Activated CD4-positive, alpha-beta T cell treated with anti-CD3 and anti-CD28 coated beads, Interleukin-2, Interleukin-4, amounts not matched to agents 100 ng/mL and 50 ng/mL, durations not matched to agents 16 hours and 8 hours (primary cell): Measurements from ENCODE around the gene SRP9.
"Not testable (repeated sequence)": the region's sequence is repeated elsewhere in the genome, so short reads cannot be mapped to it uniquely, and the experiment has no call there.

ENCODE experiments used
- DNase-seq: peaks from one replicate; pipeline ENCODE4 v3.0.0-alpha.2; 2020; ENCODE audit warnings: low spot score

Gene SRP9

DNA sequence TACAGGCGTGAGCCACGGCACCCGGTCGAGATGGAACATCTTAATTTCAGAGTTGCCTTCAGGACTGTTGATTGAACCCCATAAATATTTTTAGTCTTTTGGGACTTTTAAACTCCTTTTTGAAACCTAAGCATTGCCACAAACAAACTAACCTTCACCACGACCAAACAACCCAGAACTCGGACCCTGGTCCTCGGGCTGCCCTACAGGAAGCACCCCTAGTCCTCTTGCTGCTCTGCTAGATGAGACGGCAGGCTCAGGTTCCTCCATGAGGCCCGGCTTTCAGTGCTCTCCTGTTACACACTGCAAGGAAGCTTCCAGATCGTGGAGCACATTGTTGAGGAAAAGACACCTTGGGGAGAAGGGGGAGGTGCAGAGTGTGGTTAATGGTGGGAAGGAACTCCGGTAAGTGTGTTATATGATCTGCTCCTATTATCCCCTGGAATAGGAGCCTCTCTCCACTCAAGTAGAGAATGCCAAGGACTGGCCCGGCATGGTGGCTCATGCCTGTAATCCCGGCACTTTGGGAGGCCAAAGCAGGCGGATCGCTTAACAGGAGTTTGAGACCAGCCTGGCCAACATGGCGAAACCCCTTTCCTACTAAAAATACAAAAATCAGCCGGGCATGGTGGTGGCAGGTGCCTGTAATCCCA, 38.0 kb downstream of the SRP9 start:
- no peak for DNase-seq

DNA sequence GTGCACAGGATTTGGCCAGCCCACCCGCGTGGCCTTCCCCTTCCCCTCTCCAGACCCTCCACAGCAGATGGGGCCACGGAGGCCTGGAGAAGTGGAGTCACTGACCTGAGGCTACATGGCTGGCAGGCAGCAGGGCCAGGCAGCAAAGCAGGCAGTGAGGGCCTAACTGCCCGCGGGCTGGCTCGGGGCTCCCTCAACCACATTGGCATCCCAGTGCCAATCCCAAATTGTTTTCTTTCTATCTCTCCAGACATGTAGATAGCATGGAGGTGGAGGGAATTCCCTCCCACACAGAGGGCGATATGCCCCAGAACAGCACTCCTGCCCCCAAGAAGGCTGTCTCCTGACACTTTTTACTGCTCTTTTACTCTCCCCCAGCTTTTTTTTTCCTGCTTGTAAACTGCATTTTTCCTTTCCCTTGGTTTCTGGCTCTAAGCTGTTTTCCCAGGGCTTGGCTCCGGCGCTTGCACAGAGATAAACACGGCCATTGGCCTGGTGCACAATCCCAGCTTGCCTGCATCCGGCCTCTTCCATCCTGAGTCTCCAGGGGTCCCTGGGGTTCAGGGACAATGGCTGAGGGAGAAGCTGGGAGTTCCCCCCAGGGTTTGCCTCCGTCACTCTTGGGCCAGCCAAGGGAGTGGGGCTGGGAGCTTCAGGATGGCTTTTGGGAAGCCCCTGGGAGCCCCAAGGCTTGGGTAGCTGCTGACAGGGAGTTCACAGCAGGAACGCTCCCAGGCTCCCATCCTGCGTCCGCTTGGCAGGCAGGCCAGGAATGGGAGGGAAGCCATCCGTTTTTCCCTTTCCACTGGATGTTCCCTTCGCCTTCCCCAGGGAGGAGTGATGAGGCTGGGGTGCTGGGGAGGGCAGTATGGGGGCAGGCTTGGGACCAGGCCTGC, 39.3 kb downstream of the SRP9 start:
- no peak for DNase-seq

- DNase-seq = peak; percentile 15
These were observed 40.0 kb downstream of the SRP9 start for GRCh38 chr1:225817611-225818061.

DNA sequence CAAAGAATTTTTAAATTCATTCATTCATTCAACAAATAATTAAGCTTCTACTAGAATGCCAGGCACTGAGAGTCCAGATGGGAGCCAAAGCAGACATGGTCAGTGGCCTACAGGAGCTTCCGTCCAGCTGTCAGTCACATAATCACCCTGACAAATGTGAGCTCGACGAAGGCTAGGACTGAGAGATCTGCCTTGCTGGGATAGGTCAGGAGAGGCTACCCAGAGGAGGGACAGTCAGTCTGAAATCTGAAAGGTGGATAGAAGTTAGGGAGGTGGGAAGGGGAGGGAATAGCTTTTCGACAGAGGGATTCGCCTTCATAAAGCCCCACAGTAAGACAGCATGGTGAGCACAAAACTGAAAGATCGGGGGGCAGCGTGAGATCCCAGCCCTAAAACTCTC, 40.6 kb downstream of the SRP9 start:
- no peak for DNase-seq

- DNase-seq = no peak
These were observed 41.9 kb downstream of the SRP9 start for GRCh38 chr1:225819346-225820192.

GRCh38 chr1:225820522-225821120, 43.0 kb downstream of the SRP9 start:
- DNase-seq = no peak

DNA sequence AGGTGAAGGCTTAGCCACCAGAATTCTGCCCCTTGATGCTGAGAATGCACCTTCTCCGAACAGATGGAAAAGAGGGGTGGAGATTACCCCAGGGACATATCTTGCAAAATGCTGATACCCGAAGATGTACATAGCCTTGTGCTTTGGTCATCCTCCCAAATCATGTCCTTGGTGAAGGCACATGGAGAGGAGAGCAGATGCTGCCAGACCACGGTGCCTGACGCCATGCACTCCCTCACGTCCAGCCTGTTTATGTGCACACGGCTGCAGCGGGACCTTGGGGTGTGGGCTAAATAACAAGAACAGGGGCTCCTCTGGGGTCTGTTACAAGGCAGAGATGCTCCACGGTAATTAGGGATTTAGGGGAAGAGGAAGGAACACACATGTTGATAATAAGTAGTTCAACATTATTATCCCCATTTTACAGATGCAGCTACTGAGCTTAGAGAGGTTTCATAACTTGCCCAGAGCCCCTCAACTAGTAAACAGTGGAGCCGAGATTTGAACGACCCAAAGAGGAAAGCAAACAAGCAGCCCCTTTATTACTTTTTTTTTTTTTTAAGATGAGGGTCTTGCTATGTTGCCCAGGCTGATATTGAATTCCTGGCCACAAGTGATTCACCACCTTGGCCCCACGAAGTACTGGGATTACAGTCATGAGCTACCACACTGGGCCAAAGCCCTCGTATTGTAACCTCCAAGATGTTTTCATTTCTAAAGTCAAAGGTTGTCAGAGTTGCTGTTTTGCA, 45.2 kb downstream of the SRP9 start:
- DNase-seq = no peak

DNA sequence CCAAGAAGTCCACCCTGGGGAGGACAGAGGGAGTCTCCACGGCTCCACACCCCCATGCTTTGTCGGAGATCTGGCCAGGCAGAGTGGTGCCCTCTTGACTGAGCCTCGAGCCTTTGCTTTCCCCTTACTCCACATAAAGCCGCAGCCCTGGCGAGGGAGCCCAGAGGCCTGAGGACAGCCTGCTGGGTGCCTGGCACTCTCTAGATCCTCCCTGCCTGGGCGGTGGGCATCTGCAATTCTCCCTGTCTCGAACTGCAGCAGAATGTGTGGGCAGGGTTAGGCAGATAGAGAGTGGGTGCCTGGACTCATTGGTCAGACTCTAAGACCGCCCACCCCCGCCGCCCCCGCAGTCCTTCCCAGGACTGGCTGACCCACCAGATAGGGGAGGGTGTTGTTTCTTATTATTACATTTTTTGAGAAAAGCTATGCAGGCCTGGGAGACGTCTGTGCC, 46.2 kb downstream of the SRP9 start:
- DNase-seq = no peak

- no peak for DNase-seq
These were observed 46.9 kb downstream of the SRP9 start for GRCh38 chr1:225824533-225824941.

GRCh38 chr1:225825078-225825477, 47.5 kb downstream of the SRP9 start:
- no peak for DNase-seq

GRCh38 chr1:225825607-225826007, 48.0 kb downstream of the SRP9 start:
- DNase-seq = no peak

DNA sequence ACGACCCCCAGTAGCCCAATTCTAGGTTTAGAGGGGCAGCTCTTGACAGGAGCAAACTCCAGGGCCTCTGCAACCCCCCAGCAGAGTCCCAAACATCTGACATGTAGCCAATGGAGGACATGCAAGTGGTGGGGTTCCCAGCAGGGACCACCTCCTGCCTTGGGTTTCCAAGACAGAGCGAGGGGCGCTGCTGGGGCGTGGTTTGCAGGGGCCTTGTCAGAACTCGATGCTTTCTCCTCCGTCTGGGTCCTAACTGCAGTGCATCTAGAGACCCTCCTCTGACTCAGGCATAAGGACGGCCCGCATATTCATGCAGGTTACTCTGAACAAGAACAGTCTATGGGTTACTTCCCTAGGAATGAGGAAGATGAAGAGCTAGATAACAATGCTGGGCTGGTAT, 49.5 kb downstream of the SRP9 start:
- no peak for DNase-seq

- DNase-seq = no peak
These were observed 51.2 kb downstream of the SRP9 start for GRCh38 chr1:225828706-225829345.

- DNase-seq = no peak
These were observed 53.2 kb downstream of the SRP9 start for GRCh38 chr1:225830841-225831240.

GRCh38 chr1:225834417-225835329, 57.0 kb downstream of the SRP9 start:
- DNase-seq = no peak

- DNase-seq = no peak
These were observed 58.2 kb downstream of the SRP9 start for GRCh38 chr1:225835856-225836255.

- DNase-seq = not testable (repeated sequence)
These were observed 58.7 kb downstream of the SRP9 start for GRCh38 chr1:225836296-225836695.

GRCh38 chr1:225838793-225839192, 61.2 kb downstream of the SRP9 start:
- no peak for DNase-seq
